Keratinocyte (primary cell): ENCODE measurements around the gene TENM4.

Experiments
- CTCF ChIP-seq, 3 experiments: IDR thresholded peaks in 1 of 3; conservative IDR thresholded peaks in 1 of 3; optimal IDR thresholded peaks in 1 of 3; 2 replicates in 2 of 3; 3 replicates in 1 of 3; pipeline versions ENCODE3 to v1.5.1; 2011; ENCODE audit warnings: low read length in 3 of 3, mild to moderate bottlenecking in 3 of 3, moderate library complexity in 2 of 3, control low read depth in 1 of 3, inconsistent platforms in 1 of 3; ENCODE audit not compliant: insufficient read depth in 2 of 3; ENCODE audit errors: extremely low read depth in 1 of 3
- EZH2 ChIP-seq: IDR thresholded peaks from one replicate; pipeline ENCODE4 v1.6.1; 2012; ENCODE audit warnings: inconsistent platforms, mild to moderate bottlenecking, low read length, moderate library complexity

- TF ChIP-seq CTCF (optimal IDR thresholded peaks at IDR 0.05 in 1 of 3, IDR thresholded peaks at IDR 0.05 in 1 of 3, conservative IDR thresholded peaks at IDR 0.05 in 1 of 3; ENCODE audit: extremely low read depth in 1 of 3, insufficient read depth in 2 of 3, low read length in 3 of 3) (no peak), EZH2 (no peak)
These were observed 8.2 kb upstream of the TENM4 start for GRCh38 chr11:79449040-79449439.
